HG03039 (cell line): ENCODE measurements around the gene FPGS.
"Not testable (repeated sequence)": the region's sequence is repeated elsewhere in the genome, so short reads cannot be mapped to it uniquely, and the experiment has no call there.

Experiments used
- ATAC-seq: cut with Tn5 transposase; IDR thresholded peaks from one replicate; pipeline ENCODE4 v1.9.1; 2021; ENCODE audit warnings: mild to moderate bottlenecking, moderate library complexity; ENCODE audit not compliant: unreplicated experiment

Gene FPGS

GRCh38 chr9:127770583-127770904 is 32.1 kb upstream of the FPGS start:
- ATAC-seq, result no peak

GRCh38 chr9:127770905-127771569 is 31.6 kb upstream of the FPGS start:
- ATAC-seq, result peak; percentile 85

GRCh38 chr9:127771570-127772189 is 31.0 kb upstream of the FPGS start:
- ATAC-seq, result no peak

- ATAC-seq, result no peak
These were observed 30.1 kb upstream of the FPGS start for GRCh38 chr9:127772603-127773002.

- ATAC-seq, result no peak
These were observed 29.4 kb upstream of the FPGS start for GRCh38 chr9:127773272-127773671.

- ATAC-seq, result no peak
These were observed 28.7 kb upstream of the FPGS start for GRCh38 chr9:127773981-127774380.

- ATAC-seq, result no peak
These were observed 26.3 kb upstream of the FPGS start for GRCh38 chr9:127776195-127776923.

- no peak for ATAC-seq
These were observed 25.8 kb upstream of the FPGS start for GRCh38 chr9:127776924-127777289.

GRCh38 chr9:127777368-127777980 is 25.2 kb upstream of the FPGS start:
- ATAC-seq, result no peak

GRCh38 chr9:127778280-127779135 is 24.2 kb upstream of the FPGS start, which contains the start of gene SH2D3C:
SH2D3C (minus strand) TSS chr9:127778666; CDS start chr9:127778627, 39 bp downstream.
- ATAC-seq, result peak; percentile 36

- peak; percentile 35 for ATAC-seq
These were observed 23.3 kb upstream of the FPGS start for GRCh38 chr9:127779136-127779981.

GRCh38 chr9:127780126-127780885 is 22.4 kb upstream of the FPGS start:
- no peak for ATAC-seq

- not testable (repeated sequence) for ATAC-seq
These were observed 21.8 kb upstream of the FPGS start for GRCh38 chr9:127780909-127781308.

- no peak for ATAC-seq
These were observed 20.9 kb upstream of the FPGS start for GRCh38 chr9:127781806-127782205.

- no peak for ATAC-seq
These were observed 19.3 kb upstream of the FPGS start for GRCh38 chr9:127783111-127784008.

GRCh38 chr9:127785023-127785932 is 17.4 kb upstream of the FPGS start:
- ATAC-seq, result peak; percentile 39
